Nephron progenitor cell (in vitro differentiated cells): ENCODE results near the gene DACH2.
A peak's percentile ranks its signal among the peaks of the same experiment; 100 is the strongest.

ENCODE experiments used
- DNase-seq: peaks from one replicate; pipeline ENCODE4 v3.0.0; 2021
- H3K27ac Mint-ChIP-seq: 2 replicates; pipeline ENCODE4 v1.8.0; 2021; ENCODE audit warnings: mild to moderate bottlenecking, moderate library complexity, mixed read lengths
- H3K27me3 Mint-ChIP-seq: 2 replicates; pipeline ENCODE4 v1.8.0; 2021; ENCODE audit warnings: mild to moderate bottlenecking, low read depth, mixed read lengths; ENCODE audit not compliant: poor library complexity
- H3K36me3 Mint-ChIP-seq: 2 replicates; pipeline ENCODE4 v1.8.0; 2021; ENCODE audit warnings: low read depth, mixed read lengths
- H3K4me1 Mint-ChIP-seq: 2 replicates; pipeline ENCODE4 v1.8.0; 2021; ENCODE audit warnings: mixed read lengths
- H3K4me3 Mint-ChIP-seq: 2 replicates; pipeline ENCODE4 v1.8.0; 2021; ENCODE audit warnings: mild to moderate bottlenecking, moderate library complexity, mixed read lengths
- H3K9me3 Mint-ChIP-seq: 2 replicates; pipeline ENCODE4 v1.8.0; 2021; ENCODE audit warnings: mild to moderate bottlenecking, moderate library complexity, mixed read lengths
- TF ChIP-seq, protein P1 (sequence below): fragments of 200-600 bp; sonication (generic); IDR thresholded peaks from 2 replicates; pipeline ENCODE4 v1.5.0; 2021; ENCODE audit warnings: antibody characterized with exemption

The DACH2 gene

DNA sequence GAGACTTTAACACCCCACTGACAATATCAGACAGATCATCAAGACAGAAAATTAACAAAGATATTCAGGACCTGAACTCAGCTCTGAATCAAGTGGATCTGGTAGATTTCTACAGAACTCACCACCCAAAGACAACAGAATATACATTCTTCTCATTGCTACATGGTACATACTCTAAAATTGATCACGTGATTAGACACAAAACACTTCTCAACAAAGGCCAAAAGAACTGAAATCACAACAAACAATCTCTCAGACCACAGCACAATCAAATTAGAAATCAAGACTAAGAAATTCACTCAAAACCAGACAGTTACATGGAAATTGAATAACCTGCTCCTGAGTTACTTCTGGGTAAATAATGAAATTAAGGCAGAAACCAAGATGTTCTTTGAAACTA lies 49.6 kb downstream of the DACH2 start:
- Mint-ChIP-seq H3K27ac (no peak overlapping the region), H3K4me1 (no peaks in the 10 kb centered on the region), H3K27me3 (peaks cover 4% of the 10 kb centered on the region), H3K4me3 (no peak overlapping the region), H3K9me3 (peaks cover 56% of the 10 kb centered on the region), H3K36me3 (peaks cover 42% of the 10 kb centered on the region)
- TF ChIP-seq, protein P1, sequence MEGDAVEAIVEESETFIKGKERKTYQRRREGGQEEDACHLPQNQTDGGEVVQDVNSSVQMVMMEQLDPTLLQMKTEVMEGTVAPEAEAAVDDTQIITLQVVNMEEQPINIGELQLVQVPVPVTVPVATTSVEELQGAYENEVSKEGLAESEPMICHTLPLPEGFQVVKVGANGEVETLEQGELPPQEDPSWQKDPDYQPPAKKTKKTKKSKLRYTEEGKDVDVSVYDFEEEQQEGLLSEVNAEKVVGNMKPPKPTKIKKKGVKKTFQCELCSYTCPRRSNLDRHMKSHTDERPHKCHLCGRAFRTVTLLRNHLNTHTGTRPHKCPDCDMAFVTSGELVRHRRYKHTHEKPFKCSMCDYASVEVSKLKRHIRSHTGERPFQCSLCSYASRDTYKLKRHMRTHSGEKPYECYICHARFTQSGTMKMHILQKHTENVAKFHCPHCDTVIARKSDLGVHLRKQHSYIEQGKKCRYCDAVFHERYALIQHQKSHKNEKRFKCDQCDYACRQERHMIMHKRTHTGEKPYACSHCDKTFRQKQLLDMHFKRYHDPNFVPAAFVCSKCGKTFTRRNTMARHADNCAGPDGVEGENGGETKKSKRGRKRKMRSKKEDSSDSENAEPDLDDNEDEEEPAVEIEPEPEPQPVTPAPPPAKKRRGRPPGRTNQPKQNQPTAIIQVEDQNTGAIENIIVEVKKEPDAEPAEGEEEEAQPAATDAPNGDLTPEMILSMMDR, result no peak
- no peak for DNase-seq

DNA sequence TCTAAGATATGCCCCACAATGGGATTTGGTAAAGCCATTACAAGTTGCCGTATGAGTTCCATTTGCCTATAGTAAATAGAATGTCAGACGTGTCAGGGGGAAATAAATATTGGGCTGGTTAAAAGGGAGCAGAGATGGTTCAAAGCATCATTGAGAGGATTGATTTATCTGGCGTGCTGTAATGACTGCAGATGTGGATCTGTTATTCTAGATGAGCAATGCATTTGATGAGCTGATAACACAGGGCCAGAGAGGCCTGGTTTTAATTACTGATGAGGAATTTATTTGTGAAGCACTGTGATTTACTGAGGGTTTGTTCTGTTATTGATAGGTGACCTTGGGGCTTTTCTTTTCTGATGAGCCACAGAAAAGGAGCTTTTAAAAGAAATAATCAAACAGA lies 62.5 kb downstream of the DACH2 start:
- Mint-ChIP-seq H3K4me1 (peaks cover 13% of the 10 kb centered on the region), H3K4me3 (no peak overlapping the region), H3K36me3 (peaks cover 14% of the 10 kb centered on the region), H3K9me3 (no peaks in the 10 kb centered on the region), H3K27ac (no peak overlapping the region), H3K27me3 (no peaks in the 10 kb centered on the region)
- TF ChIP-seq, protein P1, result no peak
- DNase-seq, result no peak

DNA sequence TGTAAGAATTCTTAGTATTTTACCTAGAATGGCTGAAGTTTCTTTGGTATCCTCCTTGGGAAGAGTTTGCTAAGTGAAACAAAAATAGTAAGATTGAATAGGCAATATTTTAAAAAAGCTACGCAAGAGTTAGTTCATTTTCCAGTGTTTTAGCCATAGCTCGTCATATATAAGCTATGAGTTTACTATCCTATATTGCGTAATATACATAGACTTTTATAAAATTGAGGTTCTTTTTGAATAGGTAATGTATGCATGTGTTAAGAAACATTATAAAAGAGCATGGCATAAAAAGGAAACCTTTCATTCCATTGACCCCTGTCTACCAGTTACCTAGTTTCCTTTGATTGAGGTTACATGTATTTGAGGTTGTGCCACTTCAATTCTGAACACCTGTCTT lies 67.0 kb downstream of the DACH2 start:
- Mint-ChIP-seq H3K36me3 (peaks cover 3% of the 10 kb centered on the region), H3K4me1 (peaks cover 13% of the 10 kb centered on the region), H3K9me3 (peaks cover 3% of the 10 kb centered on the region), H3K27me3 (no peaks in the 10 kb centered on the region), H3K4me3 (no peak overlapping the region), H3K27ac (no peak overlapping the region)
- DNase-seq, result no peak
- TF ChIP-seq, protein P1, result no peak

- Mint-ChIP-seq H3K36me3 (peaks cover 44% of the 10 kb centered on the region), H3K9me3 (peaks cover 43% of the 10 kb centered on the region), H3K4me1 (no peaks in the 10 kb centered on the region), H3K27ac (no peak overlapping the region), H3K27me3 (peaks cover 2% of the 10 kb centered on the region), H3K4me3 (no peak overlapping the region)
- TF ChIP-seq, protein P1, result no peak
- DNase-seq, result peak; percentile 2
These were observed 89.2 kb downstream of the DACH2 start for GRCh38 chrX:86237482-86237881.

DNA sequence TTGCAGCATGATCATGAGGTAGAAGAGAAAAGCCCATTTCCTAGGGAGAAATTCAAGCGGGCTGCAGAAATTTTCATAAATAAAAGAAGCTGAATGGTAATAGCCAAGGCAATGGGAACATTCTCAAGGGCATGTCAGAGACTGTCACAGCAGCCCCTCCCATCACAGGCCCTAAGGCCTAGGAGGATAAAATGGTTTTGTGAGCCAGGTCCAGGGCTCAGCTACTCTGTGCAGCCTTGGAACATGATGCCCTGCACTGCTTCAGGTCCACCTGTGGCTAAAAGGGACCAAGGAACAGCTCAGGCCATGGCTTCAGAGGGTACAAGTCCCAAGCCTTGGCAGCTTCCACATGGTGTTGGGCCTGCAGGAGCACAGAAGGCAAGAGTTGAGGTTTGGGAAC lies 93.3 kb downstream of the DACH2 start:
- no peak overlapping the region for H3K27ac Mint-ChIP-seq
- peaks cover 41% of the 10 kb centered on the region for H3K36me3 Mint-ChIP-seq
- no peaks in the 10 kb centered on the region for H3K4me1 Mint-ChIP-seq
- peaks cover 57% of the 10 kb centered on the region for H3K9me3 Mint-ChIP-seq
- TF ChIP-seq, protein P1, result no peak
- peaks cover 2% of the 10 kb centered on the region for H3K27me3 Mint-ChIP-seq
- DNase-seq, result no peak
- no peak overlapping the region for H3K4me3 Mint-ChIP-seq

DNA sequence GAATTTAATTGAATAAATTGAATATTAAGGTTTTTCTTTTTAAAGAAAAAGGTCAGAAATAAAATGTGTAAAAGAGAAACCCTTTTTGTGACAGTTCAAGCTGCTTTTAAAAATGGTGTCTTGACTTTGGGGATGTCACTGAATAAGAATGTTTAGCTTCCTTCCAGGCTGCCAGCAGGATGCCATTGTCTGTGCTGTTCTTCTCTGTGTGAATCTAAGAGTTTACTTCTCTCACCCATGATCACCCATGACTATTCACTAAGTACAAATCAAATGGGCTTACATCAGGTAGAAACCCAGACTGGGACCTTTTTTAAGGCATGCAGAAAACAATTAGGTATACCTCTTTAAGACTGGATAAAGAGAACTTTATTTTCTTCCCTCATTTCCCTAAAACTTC lies 115.3 kb downstream of the DACH2 start:
- H3K27ac Mint-ChIP-seq, result no peak overlapping the region
- H3K4me3 Mint-ChIP-seq, result no peak overlapping the region
- TF ChIP-seq, protein P1, result no peak
- no peaks in the 10 kb centered on the region for H3K9me3 Mint-ChIP-seq
- no peaks in the 10 kb centered on the region for H3K36me3 Mint-ChIP-seq
- DNase-seq, result no peak
- H3K27me3 Mint-ChIP-seq, result no peaks in the 10 kb centered on the region
- no peaks in the 10 kb centered on the region for H3K4me1 Mint-ChIP-seq
